HCT116 (cell line): Measurements from ENCODE around the gene PRR9. TPM values are rescaled to one million over a fixed set of nuclear protein-coding genes. Genes with fewer than 3 reads are reported as not detected.

Experiments
- ATAC-seq: fragments of 200-7000 bp; cut with Tn5 transposase; 2 replicates; pipeline ENCODE4 v1.9.1; 2020; ENCODE audit warnings: mild to moderate bottlenecking, moderate library complexity
- BruUV-seq: library from RNA; stranded (reverse); fragments of 400-500 nt; replicated peaks from 2 replicates; lab custom pipeline; 2021; lab: Mats Ljungman, UMichigan
- CTCF ChIA-PET: fragments of 300-600 bp; sonication (Branson Sonifier 250); formaldehyde crosslinking; loops from one replicate; lab custom pipeline; 2021; ENCODE audit warnings: antibody characterized with exemption; lab: Charles Lee
- POLR2A ChIA-PET: fragments of 300-600, 350-600 bp; sonication (Branson Sonifier 250); formaldehyde crosslinking; loops from one replicate; lab custom pipeline; 2021; ENCODE audit warnings: antibody characterized with exemption; lab: Charles Lee
- RAD21 ChIA-PET, 2 experiments: fragments of 300-600 bp; sonication (Branson Sonifier 250); formaldehyde crosslinking; loops; one replicate each; lab custom pipeline; 2023; ENCODE audit warnings: low total read pairs in 2 of 2; ENCODE audit not compliant: uncharacterized antibody in 2 of 2, unreplicated experiment in 2 of 2, low non-redundant PET in 1 of 2; lab: Charles Lee
- DNase-seq: peaks from one replicate; pipeline ENCODE4 v3.0.0-alpha.2; 2010; ENCODE audit warnings: low read depth, low spot score
- H2AFZ ChIP-seq: fragments of 200-600 bp; shearing (Covaris generic), sonication (generic); 2 replicates; pipeline ENCODE4 v1.6.1; 2017; ENCODE audit warnings: low read depth, mixed run types, mixed read lengths, antibody characterized with exemption, low read length; ENCODE audit not compliant: poor library complexity, severe bottlenecking
- H3K27ac ChIP-seq: 2 replicates; pipeline ENCODE4 v1.5.1; 2012; ENCODE audit warnings: low read depth, low read length
- H3K27me3 ChIP-seq: fragments of 200-600 bp; sonication (generic); 2 replicates; pipeline ENCODE4 v1.6.1; 2016; ENCODE audit warnings: mixed run types, low read length, mixed read lengths; ENCODE audit not compliant: insufficient read depth
- H3K36me3 ChIP-seq, 2 experiments: fragments of 200-500 bp in 1 of 2; fragments of 200-600 bp in 1 of 2; sonication (Bioruptor generic) in 1 of 2; sonication (generic) in 1 of 2; 2 replicates each; pipeline versions ENCODE4 v1.5.1 to v1.6.1; 2014 to 2016; ENCODE audit warnings: low read length in 2 of 2, inconsistent platforms in 1 of 2, mixed read lengths in 1 of 2, mixed run types in 1 of 2; ENCODE audit not compliant: insufficient read depth in 2 of 2, control insufficient read depth in 1 of 2
- H3K4me1 ChIP-seq, 2 experiments: fragments of 200-600 bp in 1 of 2; sonication (generic) in 1 of 2; 2 replicates each; pipeline versions ENCODE4 v1.5.1 to v1.6.1; 2012 to 2017; ENCODE audit warnings: low read length in 2 of 2, inconsistent platforms in 1 of 2, mild to moderate bottlenecking in 1 of 2, mixed read lengths in 1 of 2, mixed run types in 1 of 2, moderate library complexity in 1 of 2; ENCODE audit not compliant: insufficient read depth in 2 of 2, control insufficient read depth in 1 of 2
- H3K4me2 ChIP-seq: fragments of 200-600 bp; sonication (generic); 2 replicates; pipeline ENCODE4 v1.6.1; 2017; ENCODE audit warnings: mixed run types, low read length, mixed read lengths
- H3K4me3 ChIP-seq, 2 experiments: fragments of 200-600 bp in 1 of 2; sonication (generic) in 1 of 2; replicated peaks in 1 of 2; 2 replicates each; pipeline ENCODE4 v1.5.1; 2011 to 2016; ENCODE audit warnings: low read length in 2 of 2, control low read depth in 1 of 2, low read depth in 1 of 2, mild to moderate bottlenecking in 1 of 2, mixed read lengths in 1 of 2, mixed run types in 1 of 2
- H3K79me2 ChIP-seq: fragments of 200-600 bp; sonication (generic); 2 replicates; pipeline ENCODE4 v1.6.1; 2017; ENCODE audit warnings: mild to moderate bottlenecking, mixed run types, low read length, moderate library complexity, mixed read lengths; ENCODE audit not compliant: insufficient read depth
- H3K9ac ChIP-seq: fragments of 200-600 bp; sonication (generic); 2 replicates; pipeline ENCODE4 v1.6.1; 2016; ENCODE audit warnings: low read length, mixed read lengths
- H3K9me2 ChIP-seq: fragments of 200-600 bp; sonication (generic), shearing (Covaris generic); 2 replicates; pipeline ENCODE4 v1.6.1; 2017; ENCODE audit warnings: mixed run types, mild to moderate bottlenecking, moderate library complexity; ENCODE audit not compliant: insufficient read depth
- H3K9me3 ChIP-seq, 2 experiments: fragments of 200-500 bp in 1 of 2; fragments of 200-600 bp in 1 of 2; sonication (Bioruptor generic) in 1 of 2; sonication (generic) in 1 of 2; 2 replicates each; pipeline ENCODE4 v1.6.1; 2014 to 2017; ENCODE audit warnings: low read length in 2 of 2, mixed read lengths in 2 of 2, inconsistent platforms in 1 of 2, low read depth in 1 of 2, mild to moderate bottlenecking in 1 of 2, mixed run types in 1 of 2, moderate library complexity in 1 of 2; ENCODE audit not compliant: control insufficient read depth in 1 of 2, insufficient read depth in 1 of 2
- H4K20me1 ChIP-seq: fragments of 200-600 bp; sonication (generic), shearing (Covaris generic); 2 replicates; pipeline ENCODE4 v1.6.1; 2017; ENCODE audit warnings: mixed run types, mild to moderate bottlenecking, moderate library complexity; ENCODE audit not compliant: insufficient read depth
- CBX3 ChIP-seq: IDR thresholded peaks from 2 replicates; pipeline ENCODE4 v1.6.1; 2012; ENCODE audit warnings: low read depth
- CTCF ChIP-seq, 3 experiments: fragments of 200-600 bp in 1 of 3; sonication (generic) in 1 of 3; IDR thresholded peaks in 2 of 3; conservative IDR thresholded peaks in 1 of 3; 2 replicates each; pipeline ENCODE4 v1.5.1; 2012 to 2017; ENCODE audit warnings: low read depth in 2 of 3, low read length in 2 of 3, antibody characterized with exemption in 1 of 3, borderline replicate concordance in 1 of 3, control low read depth in 1 of 3, mild to moderate bottlenecking in 1 of 3, mixed read lengths in 1 of 3, mixed run types in 1 of 3, moderate library complexity in 1 of 3; ENCODE audit not compliant: insufficient read depth in 1 of 3
- EGR1 ChIP-seq: IDR thresholded peaks from 2 replicates; pipeline ENCODE4 v1.6.1; 2012; ENCODE audit warnings: low read depth
- ELF1 ChIP-seq: IDR thresholded peaks from 2 replicates; pipeline ENCODE4 v1.6.1; 2012; ENCODE audit warnings: low read depth, borderline replicate concordance
- EZH2phosphoT487 ChIP-seq: fragments of 200-600 bp; IDR thresholded peaks from 2 replicates; pipeline ENCODE4 v1.6.1; 2018; ENCODE audit warnings: antibody characterized with exemption, borderline replicate concordance
- JUND ChIP-seq: IDR thresholded peaks from 2 replicates; pipeline ENCODE4 v1.6.1; 2012
- MAX ChIP-seq: IDR thresholded peaks from 2 replicates; pipeline ENCODE4 v1.6.1; 2012
- POLR2AphosphoS5 ChIP-seq: IDR thresholded peaks from 2 replicates; pipeline ENCODE4 v1.6.1; 2011; ENCODE audit warnings: mild to moderate bottlenecking, low read depth, low read length, moderate library complexity
- SIN3A ChIP-seq: IDR thresholded peaks from 2 replicates; pipeline ENCODE4 v1.6.1; 2012; ENCODE audit warnings: low read depth
- TCF7L2 ChIP-seq: IDR thresholded peaks from 2 replicates; pipeline ENCODE4 v1.7.0; 2011; ENCODE audit warnings: borderline replicate concordance, inconsistent platforms; ENCODE audit not compliant: insufficient read depth, insufficient read length; ENCODE audit errors: extremely low read depth
- YY1 ChIP-seq: IDR thresholded peaks from 2 replicates; pipeline ENCODE4 v1.6.1; 2011; ENCODE audit warnings: low read length, low read depth, moderate library complexity, mild to moderate bottlenecking; ENCODE audit not compliant: insufficient replicate concordance; ENCODE audit errors: extremely low read depth
- ZFX ChIP-seq: fragments of 450-650 bp; IDR thresholded peaks from 2 replicates; pipeline ENCODE4 v1.6.1; 2017
- intact Hi-C: fragments of 100-400 bp; cut with micrococcal nuclease; formaldehyde crosslinking; loops from 2 replicates; pipeline ENCODE4 v1.10.0; 2022
- total RNA-seq: library from RNA; stranded (reverse); gene quantifications from one replicate; pipeline ENCODE4 v1.2.1, GENCODE V29; 2021; ENCODE audit not compliant: unreplicated experiment

Gene PRR9
- total RNA-seq, 1 experiment from 2014 or later = not detected

GRCh38 chr1:153245466-153245865 is 28.1 kb downstream of the PRR9 start (continued):
- TF ChIP-seq CTCF (IDR thresholded peaks at IDR 0.05 in 2 of 3, conservative IDR thresholded peaks at IDR 0.05 in 1 of 3; ENCODE audit: borderline replicate concordance in 1 of 3, insufficient read depth in 1 of 3, low read depth in 2 of 3, low read length in 2 of 3) (no peak), EGR1 (no peak), CBX3 (no peak), POLR2AphosphoS5 (no peak), JUND (no peak), YY1 (no peak), MAX (no peak)
- TF ChIP-seq, all 23 proteins: peak for 0

- peaks cover 45% of the 10 kb centered on the region for H3K27me3 ChIP-seq
- RAD21 ChIA-PET = no interaction called here
- TF ChIP-seq ZFX (no peak), SIN3A (no peak), EZH2phosphoT487 (no peak), ELF1 (no peak), TCF7L2 (no peak)
- no peak overlapping the region for H3K9ac ChIP-seq
- no peak overlapping the region for H3K4me3 ChIP-seq
- no TSS peak for BruUV-seq
- POLR2A ChIA-PET = no interaction called here
- H3K4me2 ChIP-seq = no peak overlapping the region
- H3K27ac ChIP-seq = no peak overlapping the region
- intact Hi-C loops = no loop called here
- no peaks in the 10 kb centered on the region; the same call in 1 of the 2 replicates for H3K9me2 ChIP-seq
- CTCF ChIA-PET = no interaction called here
- H4K20me1 ChIP-seq = no peaks in the 10 kb centered on the region
- no peaks in the 10 kb centered on the region for H3K36me3 ChIP-seq
- DNase-seq (no peak), ATAC-seq (no peak)
- no peaks in the 10 kb centered on the region; a peak in 1 of 4 replicates for H3K9me3 ChIP-seq
- H3K79me2 ChIP-seq = no peaks in the 10 kb centered on the region
- H2AFZ ChIP-seq = no peak overlapping the region
- no peaks in the 10 kb centered on the region for H3K4me1 ChIP-seq
Observed at GRCh38 chr1:153246018-153246417, 28.6 kb downstream of the PRR9 start.
